ENCODE results near the gene PELI2. TPM values are rescaled to one million over a fixed set of nuclear protein-coding genes. Genes with fewer than 3 reads are reported as not detected.

Gene PELI2
- total RNA-seq, 4 donors from 2014 or later, result 12.9 to 21.8 (median 17.6) TPM

DNA sequence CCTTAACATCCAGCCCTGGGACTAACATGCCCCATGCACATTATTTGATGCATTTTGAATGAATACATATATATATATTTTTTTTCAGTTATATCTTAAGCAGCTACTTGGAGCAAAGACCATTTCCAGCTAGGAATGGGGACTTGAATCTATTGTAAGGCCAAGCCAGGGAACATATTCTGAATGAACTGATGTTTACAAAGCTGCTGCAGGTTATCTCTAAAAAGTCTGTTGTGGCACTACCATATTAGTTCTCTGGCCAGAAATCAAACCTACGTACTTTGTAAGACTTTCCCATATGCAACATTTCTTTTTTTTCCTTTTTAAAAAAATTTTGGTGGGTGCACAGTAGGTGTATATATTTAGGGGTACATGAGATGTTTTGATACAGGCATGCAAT lies 43.4 kb downstream of the PELI2 start:
- TF ChIP-seq, protein P1, sequence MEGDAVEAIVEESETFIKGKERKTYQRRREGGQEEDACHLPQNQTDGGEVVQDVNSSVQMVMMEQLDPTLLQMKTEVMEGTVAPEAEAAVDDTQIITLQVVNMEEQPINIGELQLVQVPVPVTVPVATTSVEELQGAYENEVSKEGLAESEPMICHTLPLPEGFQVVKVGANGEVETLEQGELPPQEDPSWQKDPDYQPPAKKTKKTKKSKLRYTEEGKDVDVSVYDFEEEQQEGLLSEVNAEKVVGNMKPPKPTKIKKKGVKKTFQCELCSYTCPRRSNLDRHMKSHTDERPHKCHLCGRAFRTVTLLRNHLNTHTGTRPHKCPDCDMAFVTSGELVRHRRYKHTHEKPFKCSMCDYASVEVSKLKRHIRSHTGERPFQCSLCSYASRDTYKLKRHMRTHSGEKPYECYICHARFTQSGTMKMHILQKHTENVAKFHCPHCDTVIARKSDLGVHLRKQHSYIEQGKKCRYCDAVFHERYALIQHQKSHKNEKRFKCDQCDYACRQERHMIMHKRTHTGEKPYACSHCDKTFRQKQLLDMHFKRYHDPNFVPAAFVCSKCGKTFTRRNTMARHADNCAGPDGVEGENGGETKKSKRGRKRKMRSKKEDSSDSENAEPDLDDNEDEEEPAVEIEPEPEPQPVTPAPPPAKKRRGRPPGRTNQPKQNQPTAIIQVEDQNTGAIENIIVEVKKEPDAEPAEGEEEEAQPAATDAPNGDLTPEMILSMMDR (IDR thresholded peaks at IDR 0.05; ENCODE audit: low read depth), result no peak

DNA sequence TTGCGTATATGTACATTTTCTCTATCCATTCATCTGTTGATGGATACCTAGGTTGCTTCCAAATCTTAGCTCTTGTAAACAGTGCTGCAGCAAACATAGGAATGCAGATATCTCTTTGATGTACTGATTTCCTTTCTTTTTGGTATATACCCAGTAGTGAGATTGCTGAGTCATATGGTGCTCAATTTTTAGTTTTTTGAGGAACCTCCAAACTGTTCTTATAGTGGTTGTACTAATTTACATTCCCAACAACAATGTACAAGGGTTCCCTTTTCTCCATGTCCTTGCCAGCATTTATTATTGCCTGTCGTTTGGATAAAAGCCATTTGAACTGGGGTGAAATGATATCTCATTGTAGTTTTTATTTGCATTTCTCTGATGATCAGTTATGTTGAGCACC lies 44.3 kb downstream of the PELI2 start:
- TF ChIP-seq, protein P1 (IDR thresholded peaks at IDR 0.05; ENCODE audit: low read depth), result no peak

DNA sequence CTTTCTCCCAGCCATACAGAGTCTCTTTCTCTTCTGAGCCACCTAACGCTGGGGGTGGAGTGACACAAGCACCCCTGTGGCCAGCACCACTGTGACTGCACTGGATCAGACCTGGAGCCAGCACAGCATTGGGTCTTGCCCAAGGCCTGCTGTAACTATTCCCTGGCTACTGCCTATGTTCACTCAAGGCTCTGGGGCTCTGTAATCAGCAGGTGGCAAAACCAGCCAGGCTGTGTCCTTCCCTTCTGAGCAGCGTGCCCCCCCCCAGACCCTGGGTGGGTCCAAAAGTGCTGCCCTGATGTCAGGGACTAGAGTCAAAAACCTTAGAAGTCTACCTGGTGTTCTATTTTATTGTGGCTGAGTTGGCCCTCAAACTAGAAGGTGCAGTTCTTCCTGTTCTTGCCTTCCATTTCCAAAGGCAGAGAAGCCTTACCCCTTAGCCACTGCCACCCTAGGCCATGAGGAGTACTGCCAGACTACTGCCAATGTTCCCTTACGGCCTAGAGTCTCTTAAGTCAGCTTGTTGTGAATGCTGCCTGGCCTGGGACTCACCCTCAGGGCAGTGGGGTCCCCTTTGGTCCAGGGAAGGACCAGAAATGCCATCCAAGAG lies 49.9 kb downstream of the PELI2 start:
- TF ChIP-seq, protein P1 (IDR thresholded peaks at IDR 0.05; ENCODE audit: low read depth), result no peak

DNA sequence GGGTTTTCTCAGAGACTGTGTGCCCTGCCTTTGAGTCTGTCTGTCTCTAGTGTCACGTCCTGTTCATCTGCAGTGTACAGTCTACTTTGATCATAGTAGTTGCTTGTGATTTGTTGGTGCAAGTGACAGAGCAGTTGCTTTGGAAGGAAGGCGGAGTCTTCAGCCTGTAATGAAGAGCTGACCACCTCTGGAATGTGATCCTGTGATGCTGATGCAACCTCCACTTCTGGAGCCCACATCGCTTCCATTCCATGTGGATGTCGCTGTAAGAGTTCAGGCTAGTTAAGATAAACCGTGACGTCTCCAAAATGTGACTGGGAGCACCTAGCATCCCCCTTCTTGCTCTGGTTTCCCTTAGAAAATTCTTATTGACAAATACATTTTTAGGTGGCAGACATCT lies 51.8 kb downstream of the PELI2 start:
- TF ChIP-seq, protein P1 (IDR thresholded peaks at IDR 0.05; ENCODE audit: low read depth), result no peak

DNA sequence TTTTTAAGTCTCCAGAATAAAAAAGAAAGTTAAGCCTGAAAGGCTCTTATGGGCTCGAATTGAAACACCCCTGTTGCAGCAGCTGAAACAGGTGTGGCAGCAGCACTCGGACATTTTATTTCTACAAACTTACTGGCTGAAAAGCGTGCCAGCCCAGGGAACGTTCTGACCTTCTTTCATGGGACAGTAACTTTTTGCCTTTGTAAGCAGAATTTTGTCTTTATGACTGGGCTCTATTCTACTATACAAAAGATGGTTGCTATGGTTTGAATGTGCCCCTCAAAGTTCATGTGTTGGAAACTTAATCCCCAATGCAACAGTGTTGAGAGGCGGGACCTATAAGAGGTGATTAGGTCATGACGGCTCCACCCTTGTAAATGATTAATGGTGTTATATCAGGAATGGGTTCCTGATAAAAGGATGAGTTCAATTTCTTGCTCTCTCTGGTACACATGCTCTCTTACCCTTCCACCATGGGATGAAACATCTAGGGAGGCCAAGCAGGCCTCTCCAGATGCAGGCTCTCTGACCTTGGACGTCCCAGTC lies 52.7 kb downstream of the PELI2 start:
- TF ChIP-seq, protein P1 (IDR thresholded peaks at IDR 0.05; ENCODE audit: low read depth), result no peak

DNA sequence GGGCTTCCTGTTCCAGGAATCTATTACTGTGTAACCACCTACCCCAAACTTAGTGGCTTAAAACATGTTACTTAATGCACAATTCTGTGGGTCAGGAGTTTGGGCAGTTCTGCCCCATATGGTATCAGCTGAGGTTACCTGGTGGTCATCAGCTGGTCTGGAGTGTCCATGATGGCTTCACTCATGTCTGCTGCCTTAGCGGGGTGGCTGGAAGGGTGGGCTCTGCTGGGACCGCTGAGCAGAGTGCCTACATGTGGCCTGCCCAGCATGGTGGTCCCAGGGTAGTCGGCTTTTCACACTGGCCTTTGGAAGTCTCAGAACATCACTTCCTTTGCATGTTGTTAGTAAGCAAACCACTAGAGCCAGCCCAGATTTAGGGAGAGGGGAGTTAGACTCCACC lies 53.9 kb downstream of the PELI2 start:
- TF ChIP-seq, protein P1 (IDR thresholded peaks at IDR 0.05; ENCODE audit: low read depth), result no peak

DNA sequence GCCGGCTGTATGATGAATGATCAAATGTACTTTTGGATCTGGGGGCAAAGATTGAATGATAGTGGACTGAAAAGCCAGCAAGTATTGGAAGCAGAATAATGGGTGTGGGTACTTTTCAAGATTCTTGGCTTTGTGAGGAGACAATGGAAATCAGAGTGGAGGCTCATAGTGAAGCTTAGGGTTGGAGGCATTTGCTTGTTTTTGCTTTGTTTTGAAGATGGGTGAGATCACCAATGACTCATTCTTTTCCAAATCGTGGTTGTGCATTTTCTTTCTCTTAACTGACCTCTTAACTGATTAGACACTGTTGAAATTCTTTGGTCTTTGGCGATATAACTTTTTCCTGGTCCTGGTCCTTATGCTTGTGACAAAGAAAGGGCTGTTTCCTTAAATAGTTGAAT lies 54.4 kb downstream of the PELI2 start:
- TF ChIP-seq, protein P1 (IDR thresholded peaks at IDR 0.05; ENCODE audit: low read depth), result no peak
